ENCODE data around the gene PKDCC.
A peak's percentile ranks its signal among the peaks of the same experiment; 100 is the strongest.

Gene PKDCC

DNA sequence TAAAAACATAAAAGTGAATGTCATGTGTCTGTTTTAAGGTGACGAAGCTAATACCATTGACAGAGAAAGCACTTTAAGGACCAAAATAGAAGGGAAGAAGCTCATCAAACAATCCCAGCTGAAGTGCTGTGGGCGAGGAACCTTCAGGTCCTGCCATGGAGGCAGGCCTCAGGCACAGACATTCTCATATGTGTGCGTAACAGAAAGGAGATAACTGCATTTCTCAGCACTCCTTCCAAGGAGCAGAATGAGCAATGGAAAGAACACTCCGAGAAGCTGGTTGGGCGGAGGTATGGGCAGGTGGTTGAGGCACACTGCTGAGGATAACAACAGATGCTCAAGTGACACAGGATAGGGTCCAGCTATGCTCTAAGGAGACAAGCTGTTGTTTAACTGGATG lies 42.4 kb downstream of the PKDCC start:
- DNase-seq: no peak

DNA sequence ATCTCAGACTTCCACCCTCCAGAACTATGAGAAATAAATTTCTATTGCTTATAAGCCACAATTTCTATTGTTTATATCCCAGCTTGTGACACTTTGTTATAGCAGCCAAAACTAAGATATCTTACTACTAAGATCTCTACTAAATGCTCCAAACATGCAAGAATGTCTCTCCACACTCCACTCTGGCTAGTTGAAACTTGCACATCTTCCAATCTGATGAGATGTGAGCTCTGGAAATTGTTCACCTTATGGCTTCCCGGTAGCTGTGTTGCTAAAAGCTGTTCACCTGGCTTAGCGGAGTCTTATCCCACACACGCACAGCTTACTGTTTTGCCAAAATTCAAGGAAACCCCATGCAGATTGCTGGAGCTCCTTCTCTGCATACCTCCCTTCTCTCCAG lies 43.9 kb downstream of the PKDCC start:
- DNase-seq: no peak

DNA sequence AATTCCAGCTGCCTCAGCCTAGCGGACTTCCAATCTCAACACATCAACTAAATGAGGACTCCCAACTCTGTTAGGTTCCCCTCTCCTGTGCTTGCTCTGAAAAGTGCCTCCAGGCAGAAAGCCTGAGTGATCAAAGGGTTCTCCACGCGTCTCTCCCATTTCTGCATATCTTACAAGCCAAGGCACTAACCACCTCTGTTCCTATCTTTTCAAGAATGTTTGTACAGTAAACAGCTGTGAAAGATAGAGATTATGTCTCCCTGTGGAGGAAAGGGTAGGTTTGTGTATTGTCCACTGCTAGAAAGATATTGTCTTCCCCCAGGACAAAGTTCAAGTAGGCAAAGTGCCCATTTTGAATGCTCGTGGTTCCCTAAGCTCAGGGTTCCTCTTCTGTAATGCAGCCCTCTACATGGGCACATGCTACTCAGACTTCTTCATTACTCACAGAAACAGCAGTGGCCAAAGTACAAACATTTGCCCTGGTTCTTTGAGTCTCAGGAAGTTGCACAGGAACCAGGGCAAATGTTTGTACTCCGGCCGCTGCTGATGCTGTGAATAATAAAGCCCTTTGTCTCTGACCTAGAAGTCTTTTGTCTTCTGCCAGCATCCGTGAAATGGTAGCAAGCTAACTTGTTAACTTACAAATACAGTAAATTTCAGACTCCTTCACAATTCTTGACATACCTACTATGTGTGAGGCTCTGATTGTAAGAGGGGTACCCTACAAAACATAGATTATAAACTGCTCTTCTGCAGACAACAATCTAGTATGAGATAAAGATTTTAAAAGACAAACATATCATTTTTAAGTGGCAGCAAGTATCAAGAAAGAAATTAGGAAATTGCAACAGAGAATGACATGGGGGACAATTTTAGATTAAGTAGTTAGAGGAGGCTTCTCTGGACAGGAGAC lies 44.5 kb downstream of the PKDCC start:
- DNase-seq: no peak

DNA sequence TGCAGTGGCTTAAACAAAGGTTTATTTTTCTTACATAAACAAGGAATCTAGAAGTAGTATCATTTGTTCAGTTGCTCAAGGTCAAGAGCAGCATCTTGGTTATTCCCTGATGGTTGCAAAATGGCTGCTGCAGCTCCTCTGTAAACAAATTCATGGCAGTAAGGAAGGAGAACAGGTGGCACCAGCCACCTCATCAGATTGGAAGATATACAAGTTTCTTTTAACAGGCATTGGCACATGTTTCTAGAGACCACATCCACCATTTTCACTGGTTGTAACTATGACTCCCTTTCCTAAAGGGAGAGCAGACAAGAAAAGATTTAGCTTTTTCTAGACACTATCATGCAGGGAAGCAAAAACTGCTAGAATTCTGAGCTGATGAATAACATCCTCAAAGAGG lies 46.3 kb downstream of the PKDCC start:
- no peak for DNase-seq

DNA sequence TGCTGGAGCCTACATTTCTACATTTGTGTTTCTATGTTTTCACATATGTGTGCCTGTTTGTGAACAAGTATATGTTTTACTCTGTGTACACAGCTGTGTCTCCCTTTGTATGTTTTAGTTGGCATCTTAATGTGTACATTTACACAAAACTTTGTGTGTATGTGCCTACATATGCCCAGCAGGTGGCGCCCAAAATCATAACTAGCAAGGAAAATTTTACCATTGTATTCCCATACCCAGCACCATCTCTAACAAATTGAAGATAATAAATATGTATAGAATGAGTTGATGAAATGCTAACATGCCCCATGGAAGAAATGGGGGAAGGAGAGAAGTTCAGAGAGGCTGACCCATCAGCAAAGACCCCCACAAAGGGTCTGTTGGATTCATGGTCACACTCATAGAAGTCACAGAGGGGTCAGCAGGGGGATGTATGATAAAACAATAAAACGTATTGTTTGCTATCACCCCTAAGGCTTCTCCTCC lies 48.1 kb downstream of the PKDCC start:
- DNase-seq: peak; percentile 72

DNA sequence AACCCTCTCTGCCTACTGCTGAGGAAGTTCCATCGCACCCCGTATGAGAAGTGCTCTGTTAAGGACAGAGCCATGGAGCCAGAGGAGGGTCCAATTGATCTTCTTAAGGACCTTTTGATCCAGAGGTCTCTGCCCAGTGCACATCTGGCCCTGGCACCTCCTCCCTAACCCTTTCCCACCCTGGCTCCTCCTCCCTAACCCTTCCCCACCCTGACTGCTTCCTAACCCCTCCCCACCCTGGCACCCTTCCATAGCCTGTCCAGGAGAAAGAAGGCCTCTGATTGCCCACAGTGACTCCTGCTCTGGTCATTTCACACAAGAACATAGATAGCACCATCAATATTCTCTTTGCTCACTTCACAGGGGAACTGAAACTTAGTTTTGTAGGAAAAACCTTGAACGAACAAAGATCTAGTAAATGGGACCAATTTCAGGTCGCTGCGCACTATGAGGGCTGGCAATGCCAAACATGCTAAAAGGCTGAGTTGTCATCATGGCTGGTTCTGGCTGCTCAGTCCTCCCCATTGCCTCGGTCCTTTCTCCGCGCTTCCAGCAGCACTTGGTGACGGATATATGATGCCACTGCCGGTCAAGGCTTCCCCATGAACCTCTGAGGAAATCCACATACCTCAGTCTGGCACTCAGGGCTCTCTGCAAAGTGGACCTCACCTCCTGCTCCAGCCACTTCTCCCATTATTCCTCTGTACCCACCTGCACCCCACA lies 49.2 kb downstream of the PKDCC start:
- DNase-seq: no peak

DNA sequence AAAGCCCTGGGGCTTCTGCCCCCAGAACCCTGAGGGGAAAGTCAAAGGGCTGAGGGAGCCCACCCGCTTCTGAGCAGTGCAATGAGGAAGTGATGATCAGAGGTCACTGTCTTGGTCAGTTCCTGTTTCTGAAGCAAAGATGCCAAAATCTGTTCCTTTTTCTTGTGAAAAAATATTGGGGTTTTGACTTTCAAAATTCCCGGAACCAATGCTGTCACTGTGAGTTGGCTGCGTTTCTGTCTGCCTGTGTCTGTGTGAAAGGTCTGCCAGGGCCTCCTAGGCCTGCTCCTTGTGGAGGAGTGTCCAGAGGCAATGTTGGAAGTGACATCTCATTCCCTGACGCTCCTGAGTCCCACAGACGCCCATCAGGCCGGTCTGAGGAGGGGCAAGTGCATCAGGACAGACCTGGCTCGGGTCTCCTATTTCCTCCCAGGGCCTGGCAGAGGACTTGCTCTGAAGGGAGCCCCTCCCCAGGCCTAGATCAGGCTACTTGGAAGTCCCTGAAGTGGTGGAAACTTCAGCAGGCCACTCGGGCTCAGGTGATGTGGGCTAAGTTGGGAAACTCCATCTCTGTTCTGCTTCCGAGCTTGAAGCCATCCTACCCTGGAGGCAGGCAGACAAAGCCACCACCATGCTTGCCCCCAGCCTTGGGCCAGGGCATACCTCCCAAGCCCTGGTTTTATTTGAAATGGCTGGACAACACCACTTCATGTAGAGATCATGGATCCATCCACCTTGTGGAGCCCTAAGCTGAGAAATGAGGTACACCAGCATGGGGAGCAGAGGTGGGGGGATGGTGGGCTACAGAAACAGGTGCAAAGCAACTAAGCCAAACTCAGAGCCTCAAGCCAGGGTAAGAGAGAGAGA lies 51.0 kb downstream of the PKDCC start:
- no peak for DNase-seq

DNA sequence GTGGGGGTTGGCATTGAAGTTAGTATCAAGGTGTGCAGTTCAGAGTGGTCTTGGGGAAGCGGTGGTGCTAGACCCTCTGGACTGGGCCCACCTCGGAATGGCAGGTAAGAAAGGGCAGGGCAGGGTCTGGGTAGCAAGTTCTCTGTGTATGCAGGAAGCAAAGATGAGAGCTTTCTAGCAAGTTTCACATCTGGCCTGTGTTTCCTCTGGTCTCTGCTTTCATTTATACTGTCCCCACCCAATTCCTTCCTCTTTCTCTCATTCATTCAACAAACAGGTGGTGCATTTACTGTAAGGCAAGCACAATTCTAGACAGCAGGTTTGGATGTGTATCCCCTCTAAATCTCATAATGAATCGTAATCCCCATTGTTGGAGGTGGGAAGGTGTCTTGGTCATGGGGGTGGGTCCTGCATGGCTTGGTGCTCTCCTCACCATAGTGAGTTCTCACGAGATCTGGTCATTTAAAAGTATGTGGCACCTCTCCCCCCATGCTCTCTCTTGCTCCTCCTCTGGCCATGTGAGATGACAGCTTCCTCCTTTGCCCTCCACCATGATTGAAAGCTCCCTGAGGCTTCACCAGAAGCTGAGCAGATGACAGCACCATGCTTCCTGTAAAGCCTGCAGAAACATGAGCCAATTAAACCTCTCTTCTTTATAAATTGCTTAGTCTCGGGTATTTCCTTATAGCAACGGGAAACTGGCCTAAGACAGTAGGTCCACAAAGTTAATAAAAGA lies 51.8 kb downstream of the PKDCC start:
- DNase-seq: no peak

DNA sequence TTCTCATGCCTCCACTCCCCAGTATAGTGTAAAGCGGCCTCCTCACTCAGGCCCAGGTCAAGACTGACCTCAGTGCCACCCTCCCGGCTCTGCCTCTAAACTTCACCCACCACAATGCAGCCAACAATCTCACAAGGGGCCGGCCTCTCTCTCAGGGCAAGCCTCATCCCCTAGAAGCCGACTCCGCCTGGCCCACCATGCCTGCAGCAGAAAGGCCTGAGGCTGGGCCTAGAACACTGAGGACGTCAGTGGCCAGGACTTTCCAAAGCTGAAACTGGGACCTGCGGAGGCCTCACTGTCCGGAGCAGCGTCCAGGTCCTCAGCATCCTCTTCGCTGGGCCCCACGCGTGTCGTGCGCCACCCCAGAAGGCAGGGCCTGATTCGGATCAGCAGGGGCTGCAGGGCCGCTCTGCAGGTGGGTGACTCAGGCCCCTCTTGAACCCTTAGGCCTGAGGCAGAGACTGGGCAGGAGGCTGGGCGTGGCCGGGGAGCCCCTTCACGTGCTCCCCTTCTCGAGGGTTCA lies 52.9 kb downstream of the PKDCC start:
- no peak for DNase-seq

DNA sequence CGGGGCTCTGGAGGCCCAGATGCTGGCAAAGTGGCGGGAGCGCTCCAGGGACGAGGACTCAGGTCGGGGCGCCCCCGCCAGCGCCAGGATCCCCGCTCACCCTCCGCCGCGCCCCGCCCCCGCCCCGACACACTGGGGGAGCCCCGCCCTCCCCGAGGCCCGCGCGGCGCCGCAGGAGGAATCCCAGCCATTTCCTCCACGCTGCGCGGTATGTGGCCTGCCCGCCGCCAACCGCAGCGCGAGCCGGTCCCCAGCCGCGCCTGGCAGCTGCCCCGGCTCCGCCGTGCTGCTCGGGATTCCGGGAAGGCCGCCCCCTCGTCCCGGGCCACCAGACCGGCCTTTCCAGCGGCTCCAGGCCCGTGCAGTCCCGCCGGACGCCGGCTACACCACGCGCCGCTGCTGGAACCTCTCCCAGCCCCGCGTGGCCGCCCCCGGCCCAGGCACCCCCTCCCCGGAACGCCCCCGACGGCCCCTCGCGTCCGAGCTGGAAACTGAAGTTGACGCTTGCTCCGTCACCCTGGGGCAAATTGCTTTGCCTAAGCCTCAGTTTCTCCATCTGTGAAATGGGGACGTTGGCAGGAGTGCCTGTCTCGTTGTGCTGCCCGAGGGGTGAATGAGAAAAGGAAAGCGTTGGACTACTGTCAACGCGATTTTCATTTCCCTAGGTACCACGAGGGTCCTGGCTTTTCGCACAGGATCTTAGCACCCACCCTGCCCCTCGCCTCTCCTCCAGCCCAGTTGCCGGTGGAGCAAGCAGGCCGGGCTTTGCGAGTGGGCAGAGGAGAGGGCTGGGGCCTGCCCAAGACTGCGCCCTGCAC lies 53.6 kb downstream of the PKDCC start:
- DNase-seq: peak; percentile 89

DNA sequence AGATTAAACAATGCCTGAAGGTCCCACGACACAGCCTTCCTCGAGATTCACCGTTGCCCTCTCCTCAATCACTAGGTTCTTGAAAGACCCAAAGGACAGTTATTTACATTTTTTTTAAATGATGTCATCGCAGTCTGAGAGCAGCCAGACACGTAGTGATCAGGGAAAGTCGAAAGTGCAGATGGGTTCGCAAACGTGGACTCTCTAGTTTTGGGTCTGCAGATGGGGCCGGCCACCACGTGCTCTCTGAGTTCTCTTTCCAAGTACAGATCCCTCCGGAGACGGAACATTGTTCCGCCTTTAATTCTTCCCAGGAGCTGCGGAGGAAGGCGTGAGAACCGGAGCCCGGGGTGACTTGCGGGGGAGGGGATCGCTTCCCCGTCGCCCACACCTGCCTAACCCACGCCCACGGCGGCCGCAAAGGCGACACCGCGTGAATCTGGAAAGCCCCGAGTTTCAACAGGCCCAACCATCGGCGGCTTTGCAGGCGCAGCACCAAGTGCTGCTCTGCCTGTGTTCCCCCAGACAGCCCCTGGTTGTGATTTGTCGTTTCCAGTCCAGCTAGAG lies 54.3 kb downstream of the PKDCC start:
- peak; percentile 97 for DNase-seq

DNA sequence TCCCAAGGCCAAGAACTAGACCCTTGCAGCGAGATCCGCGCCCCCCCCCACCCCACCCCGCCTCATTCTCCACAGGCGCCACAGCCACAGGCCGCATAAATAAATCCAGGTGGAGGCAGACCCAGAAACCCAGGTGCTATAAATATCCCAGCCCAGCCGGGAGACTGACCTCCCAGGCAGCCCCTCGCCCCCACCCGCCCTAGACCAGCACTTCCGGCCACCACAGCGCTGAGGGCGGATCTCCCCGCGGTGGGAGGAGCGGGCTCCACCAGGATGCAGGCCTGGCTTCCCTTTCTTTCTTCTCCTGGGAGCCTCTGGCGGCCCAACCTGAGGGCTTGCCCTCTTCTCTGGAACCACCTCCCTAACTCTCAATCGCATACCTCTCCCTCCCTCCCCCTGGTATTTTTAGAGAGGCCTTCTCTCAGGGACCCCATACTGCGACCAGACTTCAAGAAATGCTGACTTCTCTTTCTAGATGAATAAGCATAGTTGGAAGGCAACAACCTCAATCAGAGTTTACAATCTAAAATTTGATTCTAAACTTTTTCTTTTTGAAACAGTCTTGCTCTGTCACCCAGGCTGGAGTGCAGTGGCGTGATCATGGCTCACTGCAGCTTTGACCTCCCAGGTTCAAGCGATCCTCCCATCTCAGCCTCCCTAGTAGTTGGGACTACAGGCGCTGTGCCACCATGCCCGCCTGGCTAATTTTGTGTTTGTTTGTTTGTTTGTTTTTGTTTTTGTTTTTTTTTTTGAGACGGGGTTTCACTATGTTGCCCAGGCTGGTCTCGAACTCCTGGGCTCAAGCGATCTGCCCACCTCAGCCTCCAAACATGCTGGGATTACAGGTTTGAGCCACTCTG lies 55.0 kb downstream of the PKDCC start:
- peak; percentile 94 for DNase-seq

DNA sequence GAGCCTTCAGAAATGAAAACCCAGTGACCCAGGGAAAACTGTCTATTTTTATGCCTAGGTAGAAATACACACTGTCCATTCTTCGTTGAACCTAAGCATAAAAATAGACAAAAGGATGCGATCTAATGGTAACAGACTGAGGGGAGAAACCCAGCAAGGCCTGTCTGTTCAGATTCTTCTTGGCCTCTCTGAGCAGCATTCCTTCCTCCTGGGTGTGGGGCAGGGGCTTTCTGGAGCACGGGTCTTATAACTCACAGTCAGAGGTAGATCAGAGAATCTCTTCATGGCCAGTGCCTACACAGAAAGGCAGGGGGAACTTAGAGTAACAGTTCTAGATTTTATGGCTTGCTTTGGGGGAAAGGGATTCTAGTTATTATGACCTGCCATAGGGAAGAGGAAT lies 56.0 kb downstream of the PKDCC start:
- no peak for DNase-seq

DNA sequence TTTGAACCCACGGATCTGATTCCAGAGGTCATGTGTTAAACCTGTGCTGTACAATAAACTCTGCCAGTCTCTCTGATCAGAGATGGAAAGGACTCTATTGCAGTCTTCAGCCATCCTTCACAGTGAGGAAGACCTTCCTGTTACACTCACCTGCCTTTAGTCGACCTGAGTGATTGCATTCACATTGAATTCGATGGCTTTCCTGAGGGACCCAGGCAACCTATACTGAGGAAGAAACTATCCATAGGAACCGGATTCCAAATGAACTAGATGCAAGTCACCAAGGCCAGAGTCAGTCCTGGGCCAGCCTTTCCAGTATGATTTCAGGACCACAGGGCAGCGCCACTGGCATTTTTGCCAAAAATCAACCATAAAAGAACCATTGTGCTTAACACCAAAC lies 56.8 kb downstream of the PKDCC start:
- no peak for DNase-seq

DNA sequence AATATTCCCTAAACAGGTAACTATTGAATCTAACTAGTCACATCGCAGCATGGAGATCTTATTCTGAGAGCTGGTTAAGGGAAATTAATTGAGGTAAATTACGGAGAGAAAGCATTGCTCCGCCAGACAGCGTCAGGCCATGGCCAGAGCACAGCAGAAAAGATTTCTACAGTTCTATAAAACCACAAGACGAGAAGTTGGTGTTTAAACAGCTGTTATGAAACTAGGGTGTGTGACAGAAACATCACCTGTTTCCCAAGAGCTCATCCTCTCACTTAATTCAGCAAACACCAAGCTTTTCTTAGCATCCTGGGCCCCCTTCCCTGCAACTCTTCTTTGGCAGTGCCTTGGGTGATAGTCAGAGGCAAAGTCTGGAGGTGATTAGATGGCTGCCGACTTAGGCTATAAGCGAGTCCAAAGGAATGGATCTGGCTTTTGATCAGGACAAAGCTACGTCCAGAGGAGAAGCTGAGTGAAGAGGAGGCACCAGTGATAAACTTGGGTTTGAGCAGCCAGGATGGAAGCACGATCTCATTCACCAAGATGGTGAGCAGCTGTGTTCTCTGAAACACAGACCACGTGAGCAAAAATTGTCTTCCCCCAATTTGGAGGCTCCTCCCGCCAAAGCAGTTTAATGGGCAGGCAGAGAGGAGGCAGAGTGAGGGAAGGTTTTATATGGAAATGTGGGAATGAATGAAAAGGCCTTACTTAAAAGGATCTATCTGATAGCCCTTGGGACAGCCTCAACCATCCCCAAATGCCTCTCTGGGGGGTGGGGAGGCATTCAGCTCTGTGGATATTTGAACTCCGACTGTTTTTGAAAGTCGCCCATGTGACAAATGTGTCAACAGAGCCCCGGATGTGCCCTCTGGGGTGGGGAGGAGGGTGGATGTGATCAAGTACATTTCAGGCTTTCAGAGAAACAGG lies 57.8 kb downstream of the PKDCC start:
- DNase-seq: no peak

DNA sequence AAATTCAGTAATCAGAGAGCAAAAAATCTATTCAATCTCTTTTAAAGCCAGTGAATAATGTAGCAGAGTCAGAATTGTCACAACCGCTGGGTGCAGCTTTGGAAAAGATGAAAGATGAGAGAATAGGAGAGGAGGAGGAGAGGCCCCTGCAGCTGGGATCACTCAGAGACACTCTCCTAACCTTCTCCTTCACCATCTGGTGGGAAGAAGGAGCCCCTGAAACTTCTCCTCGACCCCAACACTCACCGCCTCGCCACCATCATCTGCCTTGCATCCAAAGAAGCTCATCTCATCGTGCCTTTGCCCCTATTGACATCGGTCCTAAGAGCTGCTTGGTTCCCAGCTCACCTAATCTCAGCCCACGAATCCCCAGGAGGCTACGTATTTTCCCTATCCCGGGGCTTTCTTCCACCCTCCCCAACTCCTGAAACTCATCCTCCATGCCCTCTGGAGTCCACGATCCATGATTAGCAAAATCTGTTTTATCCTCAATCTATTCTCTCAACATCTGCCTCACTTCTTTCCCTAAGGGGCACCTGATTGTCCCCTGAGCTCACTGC lies 58.5 kb downstream of the PKDCC start:
- DNase-seq: no peak

DNA sequence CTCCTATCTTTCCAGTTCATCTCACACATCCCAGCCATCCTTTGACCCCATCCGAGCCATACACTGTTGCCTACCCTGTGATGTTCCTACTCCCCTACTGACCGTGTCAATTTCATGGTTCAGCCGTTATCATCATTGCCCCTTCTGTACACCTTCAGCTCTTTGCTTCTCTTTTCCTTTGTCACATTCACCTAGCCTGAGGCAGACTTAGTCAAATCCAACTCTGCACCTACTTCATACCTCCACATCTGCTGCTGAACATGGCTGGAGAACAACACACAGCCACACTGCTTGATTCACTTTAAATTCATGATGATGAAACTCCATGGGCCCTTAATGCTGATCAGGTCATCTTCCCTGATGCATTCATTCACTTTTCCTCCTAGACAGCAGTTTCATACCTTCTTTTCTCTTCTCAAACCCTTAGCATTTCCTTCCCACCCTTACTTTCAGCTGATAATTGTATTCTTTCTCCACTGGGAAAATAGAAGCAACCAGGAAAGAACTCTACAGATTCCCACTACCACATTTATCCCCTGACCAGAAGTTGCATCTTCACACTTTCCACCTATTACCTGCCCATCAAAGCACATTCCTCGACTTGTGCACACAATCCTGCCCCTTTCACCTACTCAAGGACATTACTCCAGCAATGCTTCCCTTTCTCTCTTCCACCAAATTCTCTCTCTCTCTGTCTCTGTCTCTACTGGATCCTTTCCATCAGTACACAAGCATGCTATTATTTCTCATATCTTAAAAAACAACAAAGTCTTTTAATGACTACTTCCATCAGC lies 59.6 kb downstream of the PKDCC start:
- no peak for DNase-seq

Measured in fibroblast of upper back skin (primary cell).